ENCODE measurements around the gene MTHFD2L.

DNA sequence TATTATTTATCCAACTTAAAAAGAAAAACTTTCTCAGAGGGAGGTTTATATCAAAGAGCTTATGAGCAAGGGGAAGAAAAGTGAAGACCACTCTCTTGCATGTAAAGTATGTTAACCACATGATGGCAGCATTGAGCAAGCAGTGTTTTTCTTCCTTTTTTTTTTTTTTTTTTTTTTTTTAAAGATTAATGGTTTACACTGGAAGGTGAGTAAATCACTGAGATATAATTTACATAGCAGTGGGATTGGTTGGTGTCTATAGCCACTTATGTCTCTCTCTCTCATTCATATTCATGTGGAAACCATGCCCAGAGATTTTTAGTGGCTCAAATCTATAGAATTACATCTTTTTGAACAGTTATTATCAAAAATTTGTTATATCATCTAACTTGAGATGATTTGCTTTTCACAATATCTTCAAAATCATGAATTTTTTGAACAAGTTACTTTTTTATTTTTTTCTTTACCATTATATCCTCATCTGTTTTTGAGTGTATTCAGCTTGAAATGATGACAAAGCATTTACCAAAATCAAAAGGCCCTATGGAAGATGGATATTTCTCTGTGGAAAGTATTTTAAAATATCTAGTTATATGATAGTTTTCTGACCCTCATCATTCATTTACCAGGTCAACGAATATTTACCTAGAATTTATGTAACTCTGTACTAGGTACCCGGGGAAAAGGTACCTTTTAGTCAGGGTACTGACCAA lies 31.6 kb downstream of the MTHFD2L start:
- TF ChIP-seq CTCF (conservative IDR thresholded peaks at IDR 0.05) (peak; percentile 69), EZH2 (IDR thresholded peaks at IDR 0.05; ENCODE audit: low read depth) (no peak)
